ENCODE results near the gene MATN4.

Gene MATN4

GRCh38 chr20:45313065-45313695 lies 5.1 kb upstream of the MATN4 start:
- no peak for DNase-seq

- DNase-seq: no peak
These were observed 4.1 kb upstream of the MATN4 start for GRCh38 chr20:45312241-45312640.

- no peak for DNase-seq
These were observed 3.6 kb upstream of the MATN4 start for GRCh38 chr20:45311589-45312211.

GRCh38 chr20:45309075-45309474 lies 976 bp upstream of the MATN4 start:
- no peak for DNase-seq

GRCh38 chr20:45307076-45307640 lies 941 bp downstream of the MATN4 start:
- DNase-seq: no peak

- no peak for DNase-seq
These were observed 1.6 kb downstream of the MATN4 start, which contains the start of gene RBPJL for GRCh38 chr20:45306431-45306982. Gene RBPJL, plus strand, starts transcription at chr20:45306840. Its CDS starts 83 bp downstream, at chr20:45306923.

GRCh38 chr20:45305262-45305661 lies 2.8 kb downstream of the MATN4 start:
- DNase-seq: no peak

GRCh38 chr20:45304464-45304999 lies 3.6 kb downstream of the MATN4 start:
- no peak for DNase-seq

- DNase-seq: no peak
These were observed 4.3 kb downstream of the MATN4 start for GRCh38 chr20:45303586-45304463.

GRCh38 chr20:45301824-45302271 lies 6.3 kb downstream of the MATN4 start:
- no peak for DNase-seq

- DNase-seq: no peak
These were observed 7.1 kb downstream of the MATN4 start for GRCh38 chr20:45300961-45301360.

- DNase-seq: no peak
These were observed 8.3 kb downstream of the MATN4 start for GRCh38 chr20:45299786-45300185.

GRCh38 chr20:45297786-45298497 lies 10.2 kb downstream of the MATN4 start:
- no peak for DNase-seq

- no peak for DNase-seq
These were observed 13.4 kb downstream of the MATN4 start for GRCh38 chr20:45294659-45295058.

- no peak for DNase-seq
These were observed 14.1 kb downstream of the MATN4 start for GRCh38 chr20:45294003-45294368.

GRCh38 chr20:45293041-45294002 lies 14.8 kb downstream of the MATN4 start:
- DNase-seq: peak; percentile 42

GRCh38 chr20:45292343-45292742 lies 15.8 kb downstream of the MATN4 start:
- no peak for DNase-seq

- no peak for DNase-seq
These were observed 16.6 kb downstream of the MATN4 start for GRCh38 chr20:45291526-45291925.

- peak; percentile 17 for DNase-seq
These were observed 17.3 kb downstream of the MATN4 start for GRCh38 chr20:45290677-45291355.

Data from NCI-H1048 (cell line).